Measurements from ENCODE around the gene CCDC60.

CCDC60 gene

GRCh38 chr12:119480551-119480950 is 146.0 kb downstream of the CCDC60 start:
- no peak for TF ChIP-seq CTCF (IDR thresholded peaks at IDR 0.05)
- H3K27ac ChIP-seq = no peak overlapping the region
- no peaks in the 10 kb centered on the region for H3K27me3 ChIP-seq
- H3K4me3 ChIP-seq (ENCODE audit: low read depth in 1 of 2, low read length in 1 of 2) = no peak overlapping the region
- H3K4me1 ChIP-seq (ENCODE audit: control insufficient read depth in 1 of 2, insufficient read depth in 1 of 2, low read depth in 1 of 2, low read length in 1 of 2) = no peaks in the 10 kb centered on the region
- H3K36me3 ChIP-seq = no peaks in the 10 kb centered on the region
- no peaks in the 10 kb centered on the region for H3K9me3 ChIP-seq

- no peaks in the 10 kb centered on the region for H3K9me3 ChIP-seq
- no peak overlapping the region for H3K4me3 ChIP-seq (ENCODE audit: low read depth in 1 of 2, low read length in 1 of 2)
- H3K27me3 ChIP-seq = no peaks in the 10 kb centered on the region
- no peaks in the 10 kb centered on the region for H3K4me1 ChIP-seq (ENCODE audit: control insufficient read depth in 1 of 2, insufficient read depth in 1 of 2, low read depth in 1 of 2, low read length in 1 of 2)
- no peak overlapping the region for H3K27ac ChIP-seq
- H3K36me3 ChIP-seq = no peaks in the 10 kb centered on the region
- no peak for TF ChIP-seq CTCF (IDR thresholded peaks at IDR 0.05)
These were observed 152.1 kb downstream of the CCDC60 start for GRCh38 chr12:119486599-119487154.

- Histone ChIP-seq H3K4me1 (ENCODE audit: control insufficient read depth in 1 of 2, insufficient read depth in 1 of 2, low read depth in 1 of 2, low read length in 1 of 2) (no peaks in the 10 kb centered on the region), H3K27ac (no peak overlapping the region), H3K27me3 (peaks cover 11% of the 10 kb centered on the region), H3K36me3 (no peaks in the 10 kb centered on the region), H3K4me3 (ENCODE audit: low read depth in 1 of 2, low read length in 1 of 2) (no peak overlapping the region), H3K9me3 (no peaks in the 10 kb centered on the region)
- no peak for TF ChIP-seq CTCF (IDR thresholded peaks at IDR 0.05)
These were observed 157.3 kb downstream of the CCDC60 start for GRCh38 chr12:119491814-119492213.

- Histone ChIP-seq H3K4me1 (ENCODE audit: control insufficient read depth in 1 of 2, insufficient read depth in 1 of 2, low read depth in 1 of 2, low read length in 1 of 2) (no peaks in the 10 kb centered on the region), H3K9me3 (no peaks in the 10 kb centered on the region), H3K4me3 (ENCODE audit: low read depth in 1 of 2, low read length in 1 of 2) (no peak overlapping the region), H3K27me3 (peaks cover 31% of the 10 kb centered on the region), H3K36me3 (no peaks in the 10 kb centered on the region), H3K27ac (no peak overlapping the region)
- no peak for TF ChIP-seq CTCF (IDR thresholded peaks at IDR 0.05)
These were observed 165.7 kb downstream of the CCDC60 start for GRCh38 chr12:119500209-119500608.

GRCh38 chr12:119501052-119501451 is 166.5 kb downstream of the CCDC60 start:
- no peak for TF ChIP-seq CTCF (IDR thresholded peaks at IDR 0.05)
- H3K9me3 ChIP-seq = no peaks in the 10 kb centered on the region

GRCh38 chr12:119505001-119505400 is 170.5 kb downstream of the CCDC60 start:
- Histone ChIP-seq H3K4me1 (ENCODE audit: control insufficient read depth in 1 of 2, insufficient read depth in 1 of 2, low read depth in 1 of 2, low read length in 1 of 2) (no peaks in the 10 kb centered on the region), H3K4me3 (ENCODE audit: low read depth in 1 of 2, low read length in 1 of 2) (no peak overlapping the region), H3K36me3 (no peaks in the 10 kb centered on the region), H3K27ac (no peak overlapping the region), H3K27me3 (no peaks in the 10 kb centered on the region), H3K9me3 (no peaks in the 10 kb centered on the region)
- no peak for TF ChIP-seq CTCF (IDR thresholded peaks at IDR 0.05)

More at GRCh38 chr12:119501052-119501451, 166.5 kb downstream of the CCDC60 start:
- no peak overlapping the region for H3K4me3 ChIP-seq (ENCODE audit: low read depth in 1 of 2, low read length in 1 of 2)
- H3K36me3 ChIP-seq = no peaks in the 10 kb centered on the region
- no peaks in the 10 kb centered on the region for H3K4me1 ChIP-seq (ENCODE audit: control insufficient read depth in 1 of 2, insufficient read depth in 1 of 2, low read depth in 1 of 2, low read length in 1 of 2)
- peaks cover 28% of the 10 kb centered on the region for H3K27me3 ChIP-seq
- no peak overlapping the region for H3K27ac ChIP-seq
